ENCODE data around the gene ZNF547. TPM values are rescaled to one million over a fixed set of nuclear protein-coding genes. Genes with fewer than 3 reads are reported as not detected.
A peak's percentile ranks its signal among the peaks of the same experiment; 100 is the strongest.

The ZNF547 gene
- total RNA-seq (2014; rRNA removed): 0.81 and 3.2 TPM in 2 replicates
- percentile 60 among the genes with signal in this experiment for Bru-seq, nascent RNA
- percentile 80 among the genes with signal in this experiment for BruChase-seq, experiment 1, labeled RNA remaining after a 6-hour chase
- BruChase-seq, experiment 2, labeled RNA remaining after a 2-hour chase: percentile 87 among the genes with signal in this experiment
- long read RNA-seq, transcript ZNF547-201 (4 exons, 2,739 nt): major isoform, 7 of 7 reads
- long read RNA-seq, partial matches to known transcripts: 0 of 7 reads
- long read RNA-seq, other reads (novel, unspliced or antisense): 0 of 7 reads

DNA sequence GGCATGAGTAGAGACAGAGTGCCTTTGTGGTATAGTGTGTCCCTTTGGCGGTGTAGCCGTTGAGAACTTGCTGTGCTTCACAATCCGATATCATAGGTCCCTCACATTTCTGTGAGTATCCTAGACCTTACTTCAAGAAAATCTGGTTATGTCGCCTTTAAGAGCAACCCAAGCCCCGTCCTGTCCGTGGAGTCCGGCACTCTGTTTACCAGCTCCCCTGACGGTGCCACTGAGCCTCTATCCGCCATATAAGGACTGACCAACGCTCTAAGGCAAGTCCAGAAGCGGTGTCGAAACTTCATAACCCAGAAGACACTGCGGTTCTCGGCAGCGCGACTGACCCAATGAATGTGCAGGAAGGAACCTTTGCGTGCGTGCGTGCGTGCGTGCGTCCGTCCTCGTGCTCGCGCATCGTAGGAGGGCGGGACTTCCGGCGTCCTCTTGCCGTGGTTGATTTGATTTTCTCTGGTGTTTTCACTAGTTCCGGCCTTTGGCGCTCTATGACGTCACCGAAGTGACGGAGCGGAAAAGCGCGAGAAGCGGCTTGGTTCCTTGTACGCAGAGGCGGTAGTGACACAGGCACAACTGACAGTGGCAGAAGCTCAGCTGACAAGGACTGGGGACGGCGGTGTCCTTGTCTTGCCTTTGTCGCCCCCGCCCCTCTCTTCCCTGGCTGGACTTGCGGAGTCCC lies at the start of gene ZNF547, which contains the start of gene TRAPPC2B:
Gene ZNF547 (plus strand): TSS at position 555 of the 691 bp plus-strand sequence. CDS start 5,005 bp downstream, outside the sequence.
Gene TRAPPC2B (plus strand): TSS at position 555 of the 691 bp plus-strand sequence. CDS start 1,283 bp downstream, outside the sequence.
- peak within 1 kb of the TSS; percentile 32 for H3K27ac ChIP-seq (ENCODE audit: low read length)
- intact Hi-C loops (cut with micrococcal nuclease): loop anchor here (1.0 kb wide), 2 partner anchors 12 to 43 kb away; partner anchors contain the start of genes ZNF304 and ZNF543
- TF ChIP-seq EZH2 (IDR thresholded peaks at IDR 0.05; ENCODE audit: low read length, unreplicated experiment): no peak
- no TSS peak for BruUV-seq (replicated peaks)
- peak; percentile 99 for ATAC-seq
- peak; percentile 99 for DNase-seq
- POLR2A ChIA-PET (ENCODE audit: unreplicated experiment): no interaction called here
- no peaks in the 10 kb centered on the region for H3K9me2 ChIP-seq (replicated peaks; ENCODE audit: low read length)
- H3K4me2 ChIP-seq (ENCODE audit: low read length): peak within 1 kb of the TSS; percentile 85
- no peaks in the 10 kb centered on the region for H3K27me3 ChIP-seq (ENCODE audit: low read length)
- no peaks in the 10 kb centered on the region for H3K9me3 ChIP-seq (ENCODE audit: low read length)
- H3K36me3 ChIP-seq (ENCODE audit: low read depth, low read length): peaks cover 17% of the 10 kb centered on the region
- no peaks in the 10 kb centered on the region for H4K20me1 ChIP-seq (ENCODE audit: low read length)
- H3K9ac ChIP-seq (ENCODE audit: low read length): peak within 1 kb of the TSS; percentile 82
- H2AFZ ChIP-seq (ENCODE audit: low read length): peak within 1 kb of the TSS; percentile 90
- CTCF ChIA-PET: no interaction called here
- H3K4me3 ChIP-seq (ENCODE audit: low read length): peak within 1 kb of the TSS; percentile 80
- H3K4me1 ChIP-seq (ENCODE audit: insufficient read depth, low read length): peaks cover 13% of the 10 kb centered on the region
- H3K79me2 ChIP-seq (ENCODE audit: low read length): peaks cover 18% of the 10 kb centered on the region
- no peaks in the 10 kb centered on the region for H3F3A ChIP-seq (ENCODE audit: low read length, unreplicated experiment)

DNA sequence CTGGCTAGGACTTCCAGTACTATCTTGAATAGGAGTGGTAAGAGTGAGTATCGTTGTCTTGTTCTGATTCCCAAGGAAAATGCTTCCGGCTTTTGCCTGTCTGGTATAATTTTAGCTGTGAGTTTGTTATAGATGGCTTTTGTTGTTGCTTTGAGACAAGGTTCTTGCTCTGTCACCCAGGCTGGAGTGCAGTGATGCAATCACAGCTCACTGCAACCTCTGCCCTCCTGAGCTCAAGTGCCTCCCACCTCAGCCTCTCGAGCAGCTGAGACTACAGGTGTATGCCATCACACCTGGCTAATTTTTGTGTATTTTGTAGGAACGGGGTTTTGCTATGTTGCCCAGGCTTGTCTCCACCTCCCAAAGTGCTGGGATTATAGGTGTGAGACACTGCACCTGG lies 49.2 kb upstream of the ZNF547 start:
- no TSS peak for BruUV-seq (replicated peaks)
- no peaks in the 10 kb centered on the region for H3K9me3 ChIP-seq (ENCODE audit: low read length)
- no peak overlapping the region for H2AFZ ChIP-seq (ENCODE audit: low read length)
- H3K9me2 ChIP-seq (replicated peaks; ENCODE audit: low read length): no peaks in the 10 kb centered on the region
- no peaks in the 10 kb centered on the region for H3K36me3 ChIP-seq (ENCODE audit: low read depth, low read length)
- intact Hi-C loops (cut with micrococcal nuclease): no loop called here
- H4K20me1 ChIP-seq (ENCODE audit: low read length): no peaks in the 10 kb centered on the region
- H3K9ac ChIP-seq (ENCODE audit: low read length): no peak overlapping the region
- no peak overlapping the region for H3K27ac ChIP-seq (ENCODE audit: low read length)
- no peak overlapping the region for H3K4me2 ChIP-seq (ENCODE audit: low read length)
- DNase-seq: no peak
- H3K4me1 ChIP-seq (ENCODE audit: insufficient read depth, low read length): no peaks in the 10 kb centered on the region
- ATAC-seq: no peak
- H3K4me3 ChIP-seq (ENCODE audit: low read length): no peak overlapping the region
- 0 out of 2 replicates have a peak, but pooled peaks cover 7% of the 10 kb centered on the region for H3K27me3 ChIP-seq (ENCODE audit: low read length)
- POLR2A ChIA-PET (ENCODE audit: unreplicated experiment): no interaction called here
- TF ChIP-seq EZH2 (IDR thresholded peaks at IDR 0.05; ENCODE audit: low read length, unreplicated experiment): no peak
- TF ChIP-seq EZH2phosphoT487 (IDR thresholded peaks at IDR 0.05; ENCODE audit: borderline replicate concordance, low read length): no peak
- TF ChIP-seq, protein P1, sequence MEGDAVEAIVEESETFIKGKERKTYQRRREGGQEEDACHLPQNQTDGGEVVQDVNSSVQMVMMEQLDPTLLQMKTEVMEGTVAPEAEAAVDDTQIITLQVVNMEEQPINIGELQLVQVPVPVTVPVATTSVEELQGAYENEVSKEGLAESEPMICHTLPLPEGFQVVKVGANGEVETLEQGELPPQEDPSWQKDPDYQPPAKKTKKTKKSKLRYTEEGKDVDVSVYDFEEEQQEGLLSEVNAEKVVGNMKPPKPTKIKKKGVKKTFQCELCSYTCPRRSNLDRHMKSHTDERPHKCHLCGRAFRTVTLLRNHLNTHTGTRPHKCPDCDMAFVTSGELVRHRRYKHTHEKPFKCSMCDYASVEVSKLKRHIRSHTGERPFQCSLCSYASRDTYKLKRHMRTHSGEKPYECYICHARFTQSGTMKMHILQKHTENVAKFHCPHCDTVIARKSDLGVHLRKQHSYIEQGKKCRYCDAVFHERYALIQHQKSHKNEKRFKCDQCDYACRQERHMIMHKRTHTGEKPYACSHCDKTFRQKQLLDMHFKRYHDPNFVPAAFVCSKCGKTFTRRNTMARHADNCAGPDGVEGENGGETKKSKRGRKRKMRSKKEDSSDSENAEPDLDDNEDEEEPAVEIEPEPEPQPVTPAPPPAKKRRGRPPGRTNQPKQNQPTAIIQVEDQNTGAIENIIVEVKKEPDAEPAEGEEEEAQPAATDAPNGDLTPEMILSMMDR (conservative IDR thresholded peaks at IDR 0.05; ENCODE audit: low read depth, low read length): no peak
- no peaks in the 10 kb centered on the region for H3K79me2 ChIP-seq (ENCODE audit: low read length)
- H3F3A ChIP-seq (ENCODE audit: low read length, unreplicated experiment): no peaks in the 10 kb centered on the region
- CTCF ChIA-PET: no interaction called here

DNA sequence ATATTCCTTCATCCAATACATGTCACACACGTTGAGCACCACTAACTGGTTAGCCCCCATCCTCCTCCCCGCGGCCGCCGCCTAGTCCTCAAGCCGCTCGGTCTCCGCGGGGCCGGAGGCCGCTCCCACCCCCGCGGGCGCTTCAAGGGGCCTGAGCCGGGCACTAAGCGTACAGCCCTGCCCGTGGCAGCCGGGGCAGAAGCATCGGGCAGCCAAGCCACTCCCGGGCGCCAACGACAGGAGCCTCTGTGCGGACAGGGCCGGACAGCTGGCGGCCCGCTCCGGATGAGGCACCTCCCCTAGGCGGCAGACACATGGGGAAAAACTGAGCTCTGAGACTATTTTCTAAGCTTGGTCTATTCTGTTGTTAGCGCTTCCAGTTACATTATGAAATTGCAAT lies 45.8 kb upstream of the ZNF547 start:
- DNase-seq: no peak
- no peak overlapping the region for H3K9ac ChIP-seq (ENCODE audit: low read length)
- H3K4me3 ChIP-seq (ENCODE audit: low read length): no peak overlapping the region
- H2AFZ ChIP-seq (ENCODE audit: low read length): no peak overlapping the region
- no peaks in the 10 kb centered on the region for H3F3A ChIP-seq (ENCODE audit: low read length, unreplicated experiment)
- H3K79me2 ChIP-seq (ENCODE audit: low read length): peaks cover 21% of the 10 kb centered on the region
- TF ChIP-seq, protein P1 (conservative IDR thresholded peaks at IDR 0.05; ENCODE audit: low read depth, low read length): no peak
- no peak for TF ChIP-seq EZH2 (IDR thresholded peaks at IDR 0.05; ENCODE audit: low read length, unreplicated experiment)
- no peak for TF ChIP-seq EZH2phosphoT487 (IDR thresholded peaks at IDR 0.05; ENCODE audit: borderline replicate concordance, low read length)
- H3K4me2 ChIP-seq (ENCODE audit: low read length): no peak overlapping the region
- POLR2A ChIA-PET (ENCODE audit: unreplicated experiment): no interaction called here
- H3K27ac ChIP-seq (ENCODE audit: low read length): no peak overlapping the region
- no peak for ATAC-seq
- H3K36me3 ChIP-seq (ENCODE audit: low read depth, low read length): no peaks in the 10 kb centered on the region
- H3K27me3 ChIP-seq (ENCODE audit: low read length): 0 out of 2 replicates have a peak, but pooled peaks cover 7% of the 10 kb centered on the region
- intact Hi-C loops (cut with micrococcal nuclease): no loop called here
- H3K9me3 ChIP-seq (ENCODE audit: low read length): no peaks in the 10 kb centered on the region
- H3K4me1 ChIP-seq (ENCODE audit: insufficient read depth, low read length): peaks cover 22% of the 10 kb centered on the region
- BruUV-seq (replicated peaks): no TSS peak
- H3K9me2 ChIP-seq (replicated peaks; ENCODE audit: low read length): no peaks in the 10 kb centered on the region
- CTCF ChIA-PET: no interaction called here
- no peaks in the 10 kb centered on the region for H4K20me1 ChIP-seq (ENCODE audit: low read length)
